Measurements from ENCODE around the gene SRSF4. TPM values are rescaled to one million over a fixed set of nuclear protein-coding genes. Genes with fewer than 3 reads are reported as not detected.

SRSF4 gene
- total RNA-seq, 2 experiments from 2014 or later: 116 to 123 TPM

DNA sequence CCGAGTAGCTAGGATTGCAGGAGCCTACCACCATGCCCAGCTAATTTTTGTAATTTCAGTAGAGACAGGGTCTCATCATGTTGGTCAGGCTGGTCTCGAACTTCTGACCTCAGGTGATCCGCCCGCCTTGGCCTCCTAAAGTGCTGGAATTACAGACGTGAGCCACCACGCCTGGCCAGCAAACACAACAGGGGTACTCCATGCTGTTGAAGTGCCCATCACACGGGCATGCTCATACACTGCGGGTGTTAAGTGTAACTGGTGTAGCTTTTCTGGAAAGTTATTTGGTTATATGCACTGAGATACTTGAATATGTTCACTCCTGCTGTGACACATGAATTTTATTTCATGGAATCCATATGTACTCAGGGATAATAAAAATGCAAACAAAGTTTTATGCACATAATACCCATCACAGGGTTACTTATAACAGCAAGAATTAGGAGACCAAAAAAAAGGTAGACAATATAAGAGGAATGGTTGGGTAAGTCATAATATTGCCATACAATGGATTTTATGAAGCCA lies 9.2 kb downstream of the SRSF4 start:
- H3K4me3 Mint-ChIP-seq: no peak overlapping the region
- peaks cover 53% of the 10 kb centered on the region for H3K4me1 Mint-ChIP-seq
- DNase-seq: no peak
- POLR2A ChIA-PET: no interaction called here
- no peaks in the 10 kb centered on the region for H3K9me3 Mint-ChIP-seq
- no peak overlapping the region for H3K27ac Mint-ChIP-seq
- H3K36me3 Mint-ChIP-seq (ENCODE audit: low read depth): peaks cover 45% of the 10 kb centered on the region
- H3K27me3 Mint-ChIP-seq: no peaks in the 10 kb centered on the region
- CTCF ChIA-PET: interaction anchor here (1.4 kb wide), 1 partner anchor 25 kb away, joined by 4 read pairs; no protein-coding TSS in a partner anchor

GRCh38 chr1:29171521-29171920 lies 10.2 kb downstream of the SRSF4 start:
- ChIA-PET POLR2A (interaction anchor here (0.5 kb wide), 1 partner anchor 1179 kb away, joined by 3 read pairs; no protein-coding TSS in a partner anchor), CTCF (interaction anchor here (1.2 to 1.7 kb wide), 2 partner anchors 10 to 295 kb away, joined by 4 to 6 read pairs; partner anchors contain the start of gene SRSF4)
- no peak for DNase-seq
- Mint-ChIP-seq H3K27me3 (no peaks in the 10 kb centered on the region), H3K36me3 (ENCODE audit: low read depth) (peaks cover 45% of the 10 kb centered on the region), H3K27ac (no peak overlapping the region), H3K9me3 (no peaks in the 10 kb centered on the region), H3K4me3 (peak overlapping the region; percentile 8), H3K4me1 (peaks cover 53% of the 10 kb centered on the region)

GRCh38 chr1:29171089-29171488 lies 10.6 kb downstream of the SRSF4 start:
- Mint-ChIP-seq H3K4me3 (peak overlapping the region; percentile 8), H3K36me3 (ENCODE audit: low read depth) (peaks cover 44% of the 10 kb centered on the region), H3K4me1 (peaks cover 56% of the 10 kb centered on the region), H3K27me3 (no peaks in the 10 kb centered on the region), H3K9me3 (no peaks in the 10 kb centered on the region), H3K27ac (no peak overlapping the region)
- ChIA-PET POLR2A (no interaction called here), CTCF (interaction anchor here (1.2 to 1.7 kb wide), 2 partner anchors 10 to 294 kb away, joined by 4 to 6 read pairs; partner anchors contain the start of gene SRSF4)
- no peak for DNase-seq

- H3K4me3 Mint-ChIP-seq: no peak overlapping the region
- H3K36me3 Mint-ChIP-seq (ENCODE audit: low read depth): peaks cover 54% of the 10 kb centered on the region
- H3K9me3 Mint-ChIP-seq: no peaks in the 10 kb centered on the region
- H3K27ac Mint-ChIP-seq: peak overlapping the region; percentile 68
- peaks cover 67% of the 10 kb centered on the region for H3K4me1 Mint-ChIP-seq
- ChIA-PET CTCF (interaction anchor here (0.6 to 1.7 kb wide), 5 partner anchors 9 to 293 kb away, joined by 3 to 6 read pairs (median 3); no protein-coding TSS in a partner anchor), POLR2A (interaction anchor here (0.5 kb wide), 1 partner anchor 10 kb away, joined by 3 read pairs; no protein-coding TSS in a partner anchor)
- no peak for DNase-seq
- no peaks in the 10 kb centered on the region for H3K27me3 Mint-ChIP-seq
These were observed 11.7 kb downstream of the SRSF4 start for GRCh38 chr1:29169976-29170375.

GRCh38 chr1:29167904-29168303 lies 13.8 kb downstream of the SRSF4 start:
- POLR2A ChIA-PET: no interaction called here
- CTCF ChIA-PET: interaction anchor here (0.6 to 2.7 kb wide), 4 partner anchors 12 to 291 kb away, joined by 3 to 8 read pairs (median 4); partner anchors contain the start of gene SRSF4
- peaks cover 76% of the 10 kb centered on the region for H3K4me1 Mint-ChIP-seq
- peaks cover 62% of the 10 kb centered on the region for H3K36me3 Mint-ChIP-seq (ENCODE audit: low read depth)
- no peaks in the 10 kb centered on the region for H3K9me3 Mint-ChIP-seq
- no peak overlapping the region for H3K4me3 Mint-ChIP-seq
- no peak overlapping the region for H3K27ac Mint-ChIP-seq
- DNase-seq: no peak
- no peaks in the 10 kb centered on the region for H3K27me3 Mint-ChIP-seq

- Mint-ChIP-seq H3K27ac (peak overlapping the region; percentile 47), H3K4me3 (no peak overlapping the region), H3K9me3 (no peaks in the 10 kb centered on the region), H3K4me1 (peaks cover 72% of the 10 kb centered on the region), H3K36me3 (ENCODE audit: low read depth) (peaks cover 53% of the 10 kb centered on the region), H3K27me3 (no peaks in the 10 kb centered on the region)
- ChIA-PET CTCF (interaction anchor here (0.6 to 2.7 kb wide), 5 partner anchors 12 to 289 kb away, joined by 3 to 8 read pairs (median 4); partner anchors contain the start of gene SRSF4), POLR2A (no interaction called here)
- DNase-seq: peak; percentile 45
These were observed 15.3 kb downstream of the SRSF4 start for GRCh38 chr1:29166291-29166878.

GRCh38 chr1:29164588-29164987 lies 17.1 kb downstream of the SRSF4 start:
- Mint-ChIP-seq H3K4me1 (peaks cover 64% of the 10 kb centered on the region), H3K9me3 (no peaks in the 10 kb centered on the region), H3K27ac (no peak overlapping the region), H3K36me3 (ENCODE audit: low read depth) (peaks cover 52% of the 10 kb centered on the region), H3K4me3 (no peak overlapping the region), H3K27me3 (no peaks in the 10 kb centered on the region)
- CTCF ChIA-PET: no interaction called here
- no peak for DNase-seq
- POLR2A ChIA-PET: no interaction called here

DNA sequence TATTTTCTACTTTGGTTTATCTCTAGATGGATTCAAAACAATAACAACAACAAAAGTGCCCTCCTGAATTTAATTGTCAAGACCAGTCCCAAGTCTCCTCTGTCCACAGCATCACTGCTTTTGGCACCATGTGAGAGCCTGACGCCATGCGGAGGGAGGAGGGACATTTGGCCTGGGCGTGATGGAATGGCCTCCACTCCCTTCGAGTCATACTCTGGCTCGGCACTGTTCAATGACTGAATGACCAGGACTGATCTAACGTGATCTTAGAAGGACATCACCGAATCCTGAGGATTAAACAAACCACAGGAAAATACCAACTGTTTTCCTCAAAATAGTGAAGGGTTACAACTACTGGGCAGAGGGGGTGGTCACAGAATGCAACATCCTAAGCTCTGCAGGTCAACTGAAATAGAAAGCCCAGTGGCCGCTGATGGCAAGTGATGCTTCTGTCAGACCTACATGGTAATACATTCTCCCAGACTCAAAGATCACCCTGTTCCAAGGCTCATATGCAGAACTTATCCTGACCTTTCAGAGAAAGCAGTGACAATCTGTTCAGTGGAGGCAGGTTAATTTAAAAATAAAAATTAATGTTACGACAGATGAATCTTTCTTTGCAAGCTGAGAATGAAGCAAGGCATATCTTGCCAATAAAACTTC lies 19.1 kb downstream of the SRSF4 start:
- no peak for DNase-seq
- POLR2A ChIA-PET: no interaction called here
- Mint-ChIP-seq H3K9me3 (no peaks in the 10 kb centered on the region), H3K36me3 (ENCODE audit: low read depth) (peaks cover 53% of the 10 kb centered on the region), H3K4me1 (peaks cover 51% of the 10 kb centered on the region), H3K27me3 (no peaks in the 10 kb centered on the region), H3K27ac (no peak overlapping the region), H3K4me3 (no peak overlapping the region)
- CTCF ChIA-PET: no interaction called here

DNA sequence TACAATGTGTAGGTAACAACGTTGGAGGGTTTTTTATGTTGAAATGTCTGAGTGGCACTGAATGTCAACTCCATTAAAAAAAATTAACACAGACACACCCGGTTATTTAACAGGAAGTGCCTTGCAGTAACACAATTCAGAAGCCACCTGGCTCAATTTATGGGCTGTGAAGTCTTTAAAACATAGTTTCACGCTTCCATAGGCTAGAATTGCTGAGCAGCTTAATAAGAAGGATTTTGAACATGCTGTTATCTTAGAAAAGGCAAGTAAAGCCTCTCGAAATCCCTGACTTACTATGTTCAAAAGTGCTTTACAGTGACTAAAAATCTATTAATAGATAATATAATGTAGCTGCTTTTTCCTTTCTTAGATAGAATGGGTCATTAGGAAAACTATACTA lies 19.7 kb downstream of the SRSF4 start:
- H3K4me3 Mint-ChIP-seq: no peak overlapping the region
- H3K9me3 Mint-ChIP-seq: no peaks in the 10 kb centered on the region
- ChIA-PET POLR2A (no interaction called here), CTCF (no interaction called here)
- H3K27me3 Mint-ChIP-seq: no peaks in the 10 kb centered on the region
- peaks cover 49% of the 10 kb centered on the region for H3K4me1 Mint-ChIP-seq
- no peak for DNase-seq
- H3K27ac Mint-ChIP-seq: no peak overlapping the region
- H3K36me3 Mint-ChIP-seq (ENCODE audit: low read depth): peaks cover 55% of the 10 kb centered on the region

GRCh38 chr1:29159773-29160172 lies 21.9 kb downstream of the SRSF4 start:
- H3K27me3 Mint-ChIP-seq: no peaks in the 10 kb centered on the region
- ChIA-PET CTCF (no interaction called here), POLR2A (interaction anchor here (0.7 kb wide), 1 partner anchor 10 kb away, joined by 3 read pairs; no protein-coding TSS in a partner anchor)
- no peaks in the 10 kb centered on the region for H3K9me3 Mint-ChIP-seq
- peaks cover 26% of the 10 kb centered on the region for H3K4me1 Mint-ChIP-seq
- H3K27ac Mint-ChIP-seq: no peak overlapping the region
- peaks cover 54% of the 10 kb centered on the region for H3K36me3 Mint-ChIP-seq (ENCODE audit: low read depth)
- no peak overlapping the region for H3K4me3 Mint-ChIP-seq
- no peak for DNase-seq

- Mint-ChIP-seq H3K27me3 (no peaks in the 10 kb centered on the region), H3K4me3 (no peak overlapping the region), H3K4me1 (peaks cover 10% of the 10 kb centered on the region), H3K27ac (no peak overlapping the region), H3K36me3 (ENCODE audit: low read depth) (peaks cover 52% of the 10 kb centered on the region), H3K9me3 (no peaks in the 10 kb centered on the region)
- no peak for DNase-seq
- CTCF ChIA-PET: interaction anchor here (0.5 to 1.3 kb wide), 2 partner anchors 321 to 532 kb away, joined by 3 to 4 read pairs; no protein-coding TSS in a partner anchor
- POLR2A ChIA-PET: no interaction called here
These were observed 24.5 kb downstream of the SRSF4 start for GRCh38 chr1:29157269-29157601.

DNA sequence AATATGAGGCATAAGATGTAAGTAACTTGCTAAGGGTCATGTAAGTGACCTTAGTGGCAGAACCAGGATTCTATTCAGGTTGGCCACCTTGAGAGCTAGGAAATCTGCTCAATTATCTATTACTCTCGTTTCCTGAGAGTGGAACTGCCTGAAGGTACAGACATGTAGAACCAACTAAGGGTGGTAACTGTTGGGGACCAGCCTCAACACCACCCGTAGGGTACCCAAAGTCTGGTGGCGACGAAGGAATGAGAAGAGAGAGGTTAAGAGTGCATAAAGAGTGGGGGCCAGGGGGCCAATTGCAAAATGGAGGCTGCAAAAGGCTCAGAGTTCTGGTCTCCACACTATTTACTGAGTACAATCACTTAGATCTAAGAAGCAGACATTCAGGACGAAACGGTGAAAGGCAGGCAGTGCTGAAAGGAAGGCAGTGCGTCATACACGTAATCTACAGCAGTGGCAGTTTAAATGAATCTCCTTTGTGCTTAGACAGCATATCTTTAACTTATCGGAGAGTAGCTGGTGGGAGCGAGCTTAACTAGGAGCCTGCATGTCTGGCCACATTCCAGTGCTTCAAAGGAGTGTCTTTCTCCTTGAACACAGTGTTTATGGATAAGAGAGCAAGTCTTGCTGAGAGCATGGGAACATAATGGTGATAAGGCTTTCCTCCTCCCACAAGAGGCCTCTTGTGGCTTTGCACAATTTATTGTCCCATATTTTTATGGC lies 25.0 kb downstream of the SRSF4 start:
- ChIA-PET POLR2A (no interaction called here), CTCF (no interaction called here)

More for the DNA sequence above, 25.0 kb downstream of the SRSF4 start:
- H3K4me1 Mint-ChIP-seq: peaks cover 8% of the 10 kb centered on the region
- H3K27me3 Mint-ChIP-seq: no peaks in the 10 kb centered on the region
- no peak overlapping the region for H3K4me3 Mint-ChIP-seq
- no peak for DNase-seq
- peak overlapping the region; percentile 9 for H3K27ac Mint-ChIP-seq
- H3K36me3 Mint-ChIP-seq (ENCODE audit: low read depth): peaks cover 56% of the 10 kb centered on the region
- H3K9me3 Mint-ChIP-seq: no peaks in the 10 kb centered on the region

Data from activated CD4-positive, alpha-beta T cell treated with anti-CD3 and anti-CD28 coated beads, Interleukin-2, amount 10 ng/mL, durations not matched to agents 7 days and 5 days (primary cell).